ENCODE data around the gene SLCO3A1. TPM values are rescaled to one million over a fixed set of nuclear protein-coding genes. Genes with fewer than 3 reads are reported as not detected.

SLCO3A1 gene
- total RNA-seq, 2 experiments from 2014 or later: 8.5 to 40.0 TPM

DNA sequence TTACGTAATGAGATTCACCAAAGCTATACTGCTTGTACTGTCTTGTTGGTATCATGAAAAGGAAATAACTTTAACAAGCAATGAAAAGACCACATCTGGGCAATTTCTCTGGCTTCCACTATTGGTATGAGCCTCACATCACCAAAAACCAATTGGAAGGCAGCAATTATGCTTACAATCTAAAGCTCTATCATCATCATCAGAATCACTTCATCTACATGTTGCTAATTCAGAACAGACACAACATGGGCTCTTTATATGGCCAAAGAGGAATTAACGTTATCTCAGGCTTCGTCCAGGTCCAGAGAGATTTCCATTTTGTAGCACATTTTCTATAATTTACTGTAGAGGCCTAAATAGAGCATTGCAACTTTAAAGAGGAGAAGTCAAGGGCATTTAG is 36.6 kb upstream of the SLCO3A1 start:
- no peaks in the 10 kb centered on the region for H3K9me3 ChIP-seq (ENCODE audit: low read length)
- intact Hi-C loops (cut with micrococcal nuclease; ENCODE audit: unreplicated experiment): no loop called here
- no peak for TF ChIP-seq EZH2phosphoT487 (IDR thresholded peaks at IDR 0.05; ENCODE audit: borderline replicate concordance, low read depth, low read length)
- TF ChIP-seq, protein P1, sequence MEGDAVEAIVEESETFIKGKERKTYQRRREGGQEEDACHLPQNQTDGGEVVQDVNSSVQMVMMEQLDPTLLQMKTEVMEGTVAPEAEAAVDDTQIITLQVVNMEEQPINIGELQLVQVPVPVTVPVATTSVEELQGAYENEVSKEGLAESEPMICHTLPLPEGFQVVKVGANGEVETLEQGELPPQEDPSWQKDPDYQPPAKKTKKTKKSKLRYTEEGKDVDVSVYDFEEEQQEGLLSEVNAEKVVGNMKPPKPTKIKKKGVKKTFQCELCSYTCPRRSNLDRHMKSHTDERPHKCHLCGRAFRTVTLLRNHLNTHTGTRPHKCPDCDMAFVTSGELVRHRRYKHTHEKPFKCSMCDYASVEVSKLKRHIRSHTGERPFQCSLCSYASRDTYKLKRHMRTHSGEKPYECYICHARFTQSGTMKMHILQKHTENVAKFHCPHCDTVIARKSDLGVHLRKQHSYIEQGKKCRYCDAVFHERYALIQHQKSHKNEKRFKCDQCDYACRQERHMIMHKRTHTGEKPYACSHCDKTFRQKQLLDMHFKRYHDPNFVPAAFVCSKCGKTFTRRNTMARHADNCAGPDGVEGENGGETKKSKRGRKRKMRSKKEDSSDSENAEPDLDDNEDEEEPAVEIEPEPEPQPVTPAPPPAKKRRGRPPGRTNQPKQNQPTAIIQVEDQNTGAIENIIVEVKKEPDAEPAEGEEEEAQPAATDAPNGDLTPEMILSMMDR (conservative IDR thresholded peaks at IDR 0.05; ENCODE audit: low read length): no peak
- ChIA-PET CTCF (ENCODE audit: unreplicated experiment) (no interaction called here), POLR2A (no interaction called here)
- no peak overlapping the region for H3K4me3 ChIP-seq (ENCODE audit: low read depth, low read length, poor library complexity, severe bottlenecking)
- H3K4me1 ChIP-seq (ENCODE audit: insufficient read depth, low read length, poor library complexity, severe bottlenecking): no peaks in the 10 kb centered on the region
- DNase-seq (ENCODE audit: low spot score): no peak
- no peak overlapping the region for H3K4me2 ChIP-seq (ENCODE audit: low read length)
- H3K27ac ChIP-seq (ENCODE audit: low read depth, low read length, poor library complexity, severe bottlenecking): no peak overlapping the region
- no TSS peak for BruUV-seq (replicated peaks)
- H3K79me2 ChIP-seq (ENCODE audit: insufficient read depth, low read depth, low read length): no peaks in the 10 kb centered on the region
- H4K20me1 ChIP-seq (ENCODE audit: insufficient read depth, low read length): no peaks in the 10 kb centered on the region
- no peaks in the 10 kb centered on the region for H3K9me2 ChIP-seq (ENCODE audit: insufficient read depth, low read length)
- H3K36me3 ChIP-seq (ENCODE audit: insufficient read depth, low read length): no peaks in the 10 kb centered on the region
- no peak overlapping the region for H2AFZ ChIP-seq (ENCODE audit: low read length)

DNA sequence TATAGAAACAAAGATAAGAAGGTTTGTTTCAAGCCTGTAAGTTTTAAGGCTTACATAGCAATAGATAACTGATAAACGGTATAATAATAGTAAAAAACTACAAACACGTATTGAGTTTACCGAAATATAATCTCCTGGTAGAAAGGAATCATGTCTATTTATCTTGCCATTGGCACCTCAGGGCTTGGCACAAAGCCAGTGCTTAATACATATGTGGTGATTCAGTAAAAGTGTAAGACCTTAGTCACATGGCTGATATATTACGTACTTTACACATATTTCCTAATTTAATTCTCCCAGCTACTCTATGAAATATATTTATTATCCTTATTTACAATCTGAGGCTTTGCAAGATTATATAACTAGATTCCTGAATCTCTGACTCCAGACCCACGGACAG is 32.0 kb upstream of the SLCO3A1 start:
- no peaks in the 10 kb centered on the region for H3K9me3 ChIP-seq (ENCODE audit: low read length)
- ChIA-PET POLR2A (no interaction called here), CTCF (ENCODE audit: unreplicated experiment) (no interaction called here)
- no peak overlapping the region for H2AFZ ChIP-seq (ENCODE audit: low read length)
- no TSS peak for BruUV-seq (replicated peaks)
- intact Hi-C loops (cut with micrococcal nuclease; ENCODE audit: unreplicated experiment): no loop called here
- no peaks in the 10 kb centered on the region for H3K9me2 ChIP-seq (ENCODE audit: insufficient read depth, low read length)
- no peaks in the 10 kb centered on the region for H4K20me1 ChIP-seq (ENCODE audit: insufficient read depth, low read length)
- H3K36me3 ChIP-seq (ENCODE audit: insufficient read depth, low read length): no peaks in the 10 kb centered on the region
- DNase-seq (ENCODE audit: low spot score): no peak
- H3K4me3 ChIP-seq (ENCODE audit: low read depth, low read length, poor library complexity, severe bottlenecking): no peak overlapping the region
- no peaks in the 10 kb centered on the region for H3K79me2 ChIP-seq (ENCODE audit: insufficient read depth, low read depth, low read length)
- no peak overlapping the region for H3K27ac ChIP-seq (ENCODE audit: low read depth, low read length, poor library complexity, severe bottlenecking)
- H3K4me2 ChIP-seq (ENCODE audit: low read length): no peak overlapping the region
- no peaks in the 10 kb centered on the region for H3K4me1 ChIP-seq (ENCODE audit: insufficient read depth, low read length, poor library complexity, severe bottlenecking)
- TF ChIP-seq, protein P1 (conservative IDR thresholded peaks at IDR 0.05; ENCODE audit: low read length): no peak
- TF ChIP-seq EZH2phosphoT487 (IDR thresholded peaks at IDR 0.05; ENCODE audit: borderline replicate concordance, low read depth, low read length): no peak

DNA sequence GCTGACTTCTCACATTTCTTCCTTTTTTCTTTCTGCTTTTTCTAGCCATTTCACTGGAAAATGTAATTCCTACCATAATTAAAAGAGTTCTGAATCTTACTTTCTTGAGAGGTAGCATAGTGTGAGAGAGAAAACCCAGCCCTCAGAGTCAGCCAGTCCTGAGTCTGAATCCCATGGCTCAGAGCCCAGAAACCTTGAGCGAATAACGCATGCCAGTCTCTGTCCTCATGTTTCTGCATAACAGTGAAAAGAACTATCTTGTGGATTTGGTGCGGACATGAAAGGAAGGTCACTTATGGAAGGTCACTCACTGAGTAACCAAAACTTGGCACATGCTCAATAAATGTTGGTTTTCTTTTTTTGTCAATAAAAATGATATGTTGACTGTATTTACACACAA is 29.3 kb upstream of the SLCO3A1 start:
- BruUV-seq (replicated peaks): no TSS peak
- DNase-seq (ENCODE audit: low spot score): no peak
- ChIA-PET POLR2A (interaction anchor here (0.7 kb wide), 1 partner anchor 92 kb away, joined by 3 read pairs; no protein-coding TSS in a partner anchor), CTCF (ENCODE audit: unreplicated experiment) (no interaction called here)
- H3K9me2 ChIP-seq (ENCODE audit: insufficient read depth, low read length): no peaks in the 10 kb centered on the region
- H4K20me1 ChIP-seq (ENCODE audit: insufficient read depth, low read length): no peaks in the 10 kb centered on the region
- H3K9me3 ChIP-seq (ENCODE audit: low read length): no peaks in the 10 kb centered on the region
- no peak for TF ChIP-seq EZH2phosphoT487 (IDR thresholded peaks at IDR 0.05; ENCODE audit: borderline replicate concordance, low read depth, low read length)
- TF ChIP-seq, protein P1 (conservative IDR thresholded peaks at IDR 0.05; ENCODE audit: low read length): no peak
- no peaks in the 10 kb centered on the region for H3K36me3 ChIP-seq (ENCODE audit: insufficient read depth, low read length)
- H3K4me3 ChIP-seq (ENCODE audit: low read depth, low read length, poor library complexity, severe bottlenecking): no peak overlapping the region
- no peaks in the 10 kb centered on the region for H3K79me2 ChIP-seq (ENCODE audit: insufficient read depth, low read depth, low read length)
- H2AFZ ChIP-seq (ENCODE audit: low read length): no peak overlapping the region
- no peak overlapping the region for H3K4me2 ChIP-seq (ENCODE audit: low read length)
- no peaks in the 10 kb centered on the region for H3K4me1 ChIP-seq (ENCODE audit: insufficient read depth, low read length, poor library complexity, severe bottlenecking)
- no peak overlapping the region for H3K27ac ChIP-seq (ENCODE audit: low read depth, low read length, poor library complexity, severe bottlenecking)
- intact Hi-C loops (cut with micrococcal nuclease; ENCODE audit: unreplicated experiment): no loop called here
